Natural killer cell (primary cell): ENCODE data around the gene SLC16A13. TPM values are rescaled to one million over a fixed set of nuclear protein-coding genes. Genes with fewer than 3 reads are reported as not detected.

Experiments used
- ATAC-seq, 3 donors: fragments of 150-1000 bp in 2 of 3; fragments of 200-7000 bp in 1 of 3; cut with Tn5 transposase; 1 replicate in 1 of 3; 2 replicates in 2 of 3; pipeline ENCODE4 v1.10.0; 2021; ENCODE audit warnings: mild to moderate bottlenecking in 2 of 3, moderate library complexity in 2 of 3
- DNase-seq, 2 donors: peaks; one replicate each; pipeline versions ENCODE4 v3.0.0 to v3.0.0-alpha.2; 2013 to 2021; ENCODE audit warnings: mixed read lengths in 1 of 2
- H3K27ac ChIP-seq: one replicate; pipeline ENCODE4 v1.5.1; 2013; ENCODE audit warnings: mild to moderate bottlenecking, low read length
- H3K27me3 ChIP-seq: one replicate; pipeline ENCODE4 v1.6.1; 2013; ENCODE audit warnings: low read length; ENCODE audit not compliant: control insufficient read depth, insufficient read depth
- H3K36me3 ChIP-seq: one replicate; pipeline ENCODE4 v1.6.1; 2013; ENCODE audit warnings: low read length; ENCODE audit not compliant: control insufficient read depth, insufficient read depth
- H3K4me1 ChIP-seq: one replicate; pipeline ENCODE4 v1.6.1; 2013; ENCODE audit warnings: low read length; ENCODE audit not compliant: control insufficient read depth, insufficient read depth
- H3K4me3 ChIP-seq: one replicate; pipeline ENCODE4 v1.5.1; 2013; ENCODE audit warnings: low read length
- H3K9me3 ChIP-seq: one replicate; pipeline ENCODE4 v1.6.1; 2013; ENCODE audit warnings: low read length; ENCODE audit not compliant: control insufficient read depth, insufficient read depth
- H3K27ac Mint-ChIP-seq, 2 donors: one replicate each; pipeline ENCODE4 v1.8.0; 2022; ENCODE audit warnings: mild to moderate bottlenecking in 2 of 2, mixed read lengths in 2 of 2, moderate library complexity in 1 of 2
- H3K27me3 Mint-ChIP-seq, 2 donors: one replicate each; pipeline ENCODE4 v1.8.0; 2022; ENCODE audit warnings: low read depth in 2 of 2, mixed read lengths in 2 of 2
- H3K36me3 Mint-ChIP-seq: one replicate; pipeline ENCODE4 v1.8.0; 2022; ENCODE audit warnings: mixed read lengths
- H3K4me1 Mint-ChIP-seq, 2 donors: one replicate each; pipeline ENCODE4 v1.8.0; 2022; ENCODE audit warnings: mixed read lengths in 2 of 2
- H3K4me3 Mint-ChIP-seq: one replicate; pipeline ENCODE4 v1.8.0; 2022; ENCODE audit warnings: mild to moderate bottlenecking, moderate library complexity, mixed read lengths
- H3K9me3 Mint-ChIP-seq, 2 donors: one replicate each; pipeline ENCODE4 v1.8.0; 2022; ENCODE audit warnings: mixed read lengths in 2 of 2
- CTCF ChIP-seq: fragments of 200-600 bp; IDR thresholded peaks from one replicate; pipeline ENCODE4 v1.8.0; 2022; ENCODE audit warnings: antibody characterized with exemption
- WGBS: methylation state at CpG from one replicate; pipeline ENCODE4 v1.1.7; 2013; ENCODE audit warnings: missing lambda C conversion rate; ENCODE audit not compliant: insufficient coverage; 5-methylcytosine and 5-hydroxymethylcytosine counted together
- intact Hi-C: fragments of 100-400 bp; cut with micrococcal nuclease; formaldehyde crosslinking; loops from one replicate; pipeline ENCODE4 v1.14.2; 2022
- total RNA-seq, 4 donors: library from RNA; stranded (reverse); fragments of 120-200 nt in 1 of 4; gene quantifications; one replicate each; pipeline versions ENCODE4 v1.2.3 to v1.2.4, GENCODE V29; 2013 to 2022

The SLC16A13 gene
- total RNA-seq, 3 donors from 2014 or later (not counting 1 experiment from before 2014, with no cell fraction given): 4.8 to 7.0 (median 6.0) TPM

GRCh38 chr17:6994118-6994598 lies 41.7 kb upstream of the SLC16A13 start:
- Histone ChIP-seq H3K27ac (no peak overlapping the region), H3K4me1 (peaks cover 3% of the 10 kb centered on the region), H3K27me3 (no peaks in the 10 kb centered on the region), H3K36me3 (peaks cover 15% of the 10 kb centered on the region), H3K4me3 (no peak overlapping the region), H3K9me3 (no peaks in the 10 kb centered on the region)
- intact Hi-C loops: no loop called here
- 86% methylated on average over 9 of the region's 10 CpGs for WGBS
- no peak overlapping the region for H3K4me3 Mint-ChIP-seq
- ATAC-seq: no peak
- no peak for DNase-seq
- TF ChIP-seq CTCF: no peak
- no peaks in the 10 kb centered on the region for H3K27me3 Mint-ChIP-seq
- peaks cover 7 to 8% of the 10 kb centered on the region in 2 donors for H3K4me1 Mint-ChIP-seq
- no peaks in the 10 kb centered on the region for H3K9me3 Mint-ChIP-seq
- no peaks in the 10 kb centered on the region for H3K36me3 Mint-ChIP-seq
- peak overlapping the region; percentile 1 to 60 for H3K27ac Mint-ChIP-seq

DNA sequence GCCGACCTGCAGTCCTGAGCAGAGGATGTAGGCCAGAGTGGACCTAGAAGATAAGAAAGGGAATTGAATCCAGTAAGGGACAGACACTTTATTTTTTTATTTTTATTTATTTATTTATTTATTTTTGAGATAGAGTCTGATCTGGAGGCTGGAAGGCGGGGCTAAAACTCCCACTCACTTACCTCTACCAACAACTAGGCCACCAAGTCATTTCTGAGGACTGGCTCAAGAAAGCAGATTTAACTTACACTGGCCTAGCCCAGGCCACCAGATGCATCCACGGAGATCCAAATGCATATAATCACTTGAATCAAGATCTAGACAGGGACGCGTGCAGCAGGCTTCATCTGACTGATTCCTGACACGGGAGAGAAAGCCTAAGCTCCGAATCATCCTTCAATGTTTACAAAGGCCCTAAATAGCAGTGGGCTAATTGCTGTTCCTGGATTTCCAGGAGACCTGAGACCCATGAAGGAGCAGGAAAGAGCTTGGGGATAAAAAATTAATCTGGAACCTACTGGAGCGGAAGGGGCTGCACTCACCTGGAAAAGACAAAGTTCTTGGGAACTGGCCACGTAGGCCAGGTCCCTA lies 41.1 kb upstream of the SLC16A13 start:
- intact Hi-C loops: no loop called here
- no peaks in the 10 kb centered on the region for H3K9me3 ChIP-seq
- H3K27me3 ChIP-seq: no peaks in the 10 kb centered on the region
- TF ChIP-seq CTCF: no peak
- no peak overlapping the region for H3K27ac ChIP-seq
- ATAC-seq: no peak
- Mint-ChIP-seq H3K27ac (peak overlapping the region in 1 of 2 donors; percentile 60), H3K9me3 (no peaks in the 10 kb centered on the region), H3K27me3 (no peaks in the 10 kb centered on the region), H3K4me3 (no peak overlapping the region), H3K4me1 (peaks cover 7 to 8% of the 10 kb centered on the region in 2 donors), H3K36me3 (no peaks in the 10 kb centered on the region)
- no peak overlapping the region for H3K4me3 ChIP-seq
- H3K36me3 ChIP-seq: peaks cover 16% of the 10 kb centered on the region
- WGBS: 92% methylated on average over 9 of the region's 9 CpGs
- DNase-seq: no peak
- H3K4me1 ChIP-seq: peaks cover 3% of the 10 kb centered on the region

GRCh38 chr17:6995500-6996255 lies 40.1 kb upstream of the SLC16A13 start, which contains the start of gene ALOX12:
Gene ALOX12, plus strand, starts transcription at chr17:6996049. Its CDS starts 69 bp downstream, at chr17:6996118.
- Mint-ChIP-seq H3K9me3 (no peaks in the 10 kb centered on the region), H3K4me1 (peaks cover 8 to 12% of the 10 kb centered on the region in 2 donors), H3K27me3 (no peaks in the 10 kb centered on the region), H3K36me3 (no peaks in the 10 kb centered on the region), H3K4me3 (no peak within 1 kb of the TSS), H3K27ac (no peak within 1 kb of the TSS)
- peak in 1 of 3 donors; percentile 18 for ATAC-seq
- peaks cover 24% of the 10 kb centered on the region for H3K36me3 ChIP-seq
- WGBS: 56% methylated on average over 64 of the region's 64 CpGs
- DNase-seq: no peak
- H3K27me3 ChIP-seq: no peaks in the 10 kb centered on the region
- TF ChIP-seq CTCF: no peak
- peaks cover 3% of the 10 kb centered on the region for H3K4me1 ChIP-seq
- H3K9me3 ChIP-seq: no peaks in the 10 kb centered on the region
- H3K4me3 ChIP-seq: no peak within 1 kb of the TSS
- intact Hi-C loops: no loop called here
- no peak within 1 kb of the TSS for H3K27ac ChIP-seq
